Stimulated activated CD8-positive, alpha-beta memory T cell treated with anti-CD3 and anti-CD28 coated beads, Interleukin-2, amount 100 ng/mL, for 1 hour (primary cell): Measurements from ENCODE around the gene TMA7.

Source experiments
- DNase-seq, 2 donors: peaks; one replicate each; pipeline ENCODE4 v3.0.0-alpha.2; 2020; ENCODE audit warnings: low read depth in 2 of 2

Gene TMA7

GRCh38 chr3:48423241-48423882 is 16.7 kb upstream of the TMA7 start:
- DNase-seq, result no peak

GRCh38 chr3:48423883-48424695 is 16.0 kb upstream of the TMA7 start:
- DNase-seq, result no peak

- DNase-seq, result no peak
Observed at GRCh38 chr3:48425281-48425812, 14.7 kb upstream of the TMA7 start.

- DNase-seq, result no peak
Observed at GRCh38 chr3:48426401-48426909, 13.6 kb upstream of the TMA7 start.

DNA sequence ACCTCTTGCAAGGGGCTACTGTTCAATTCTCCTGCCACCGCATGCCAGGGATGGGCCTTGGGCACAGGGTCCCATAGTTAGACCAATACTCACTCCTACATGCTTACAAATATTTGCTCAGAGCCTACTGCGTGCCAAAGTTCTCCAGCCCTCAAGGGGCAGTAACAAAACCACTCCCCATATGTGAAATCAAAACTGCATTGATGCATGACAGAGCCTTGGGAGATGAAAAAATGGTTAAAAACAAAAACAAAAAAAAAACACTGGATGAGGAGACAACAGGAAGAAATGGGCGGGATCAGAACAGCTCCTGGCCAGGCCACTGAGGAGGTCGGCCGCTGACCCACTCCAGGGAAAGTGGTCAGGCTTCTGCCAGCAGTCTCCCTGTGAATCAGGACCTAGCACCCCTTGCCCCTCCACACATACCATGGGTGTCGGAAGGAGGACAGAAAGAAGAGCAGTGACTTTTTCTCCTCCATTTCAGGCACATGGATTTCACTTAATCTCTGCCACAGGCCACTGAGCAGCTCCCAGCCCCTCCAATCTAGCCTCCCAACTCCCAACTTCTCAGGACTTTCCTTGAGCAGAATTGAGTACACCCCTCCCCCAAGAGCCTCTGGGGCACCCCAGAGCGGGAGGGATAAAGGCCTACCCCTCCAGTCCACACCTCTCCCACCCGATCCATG is 13.0 kb upstream of the TMA7 start:
- no peak for DNase-seq

DNA sequence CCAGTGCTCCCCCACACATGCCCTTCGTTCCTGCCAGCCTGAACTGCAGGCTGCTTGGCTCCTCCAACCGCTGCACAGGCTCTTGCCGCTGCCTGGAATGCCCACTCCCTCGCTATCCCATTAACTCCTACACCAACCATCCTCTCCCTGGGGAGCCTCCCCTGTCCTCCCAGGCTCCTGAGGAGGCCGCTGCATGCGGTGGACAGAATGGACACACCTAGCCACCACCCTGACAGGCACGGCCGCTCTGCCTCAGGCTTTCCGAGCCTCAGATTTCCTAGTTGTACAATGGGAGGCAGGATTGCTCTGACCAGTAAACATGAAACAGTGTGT is 12.5 kb upstream of the TMA7 start:
- no peak for DNase-seq

- no peak for DNase-seq
Observed at GRCh38 chr3:48428088-48428571, 11.9 kb upstream of the TMA7 start.

GRCh38 chr3:48428572-48429316 is 11.3 kb upstream of the TMA7 start:
- DNase-seq, result no peak

- DNase-seq, result peak; percentile 26 to 46
Observed at GRCh38 chr3:48429317-48429959, 10.6 kb upstream of the TMA7 start.

GRCh38 chr3:48429960-48430707 is 9.9 kb upstream of the TMA7 start, which contains the start of gene PLXNB1:
Gene PLXNB1, minus strand, starts transcription at chr3:48430086. Its CDS starts 5,475 bp downstream, at chr3:48424611.
- no peak for DNase-seq

GRCh38 chr3:48430708-48431101 is 9.4 kb upstream of the TMA7 start:
- DNase-seq, result no peak

DNA sequence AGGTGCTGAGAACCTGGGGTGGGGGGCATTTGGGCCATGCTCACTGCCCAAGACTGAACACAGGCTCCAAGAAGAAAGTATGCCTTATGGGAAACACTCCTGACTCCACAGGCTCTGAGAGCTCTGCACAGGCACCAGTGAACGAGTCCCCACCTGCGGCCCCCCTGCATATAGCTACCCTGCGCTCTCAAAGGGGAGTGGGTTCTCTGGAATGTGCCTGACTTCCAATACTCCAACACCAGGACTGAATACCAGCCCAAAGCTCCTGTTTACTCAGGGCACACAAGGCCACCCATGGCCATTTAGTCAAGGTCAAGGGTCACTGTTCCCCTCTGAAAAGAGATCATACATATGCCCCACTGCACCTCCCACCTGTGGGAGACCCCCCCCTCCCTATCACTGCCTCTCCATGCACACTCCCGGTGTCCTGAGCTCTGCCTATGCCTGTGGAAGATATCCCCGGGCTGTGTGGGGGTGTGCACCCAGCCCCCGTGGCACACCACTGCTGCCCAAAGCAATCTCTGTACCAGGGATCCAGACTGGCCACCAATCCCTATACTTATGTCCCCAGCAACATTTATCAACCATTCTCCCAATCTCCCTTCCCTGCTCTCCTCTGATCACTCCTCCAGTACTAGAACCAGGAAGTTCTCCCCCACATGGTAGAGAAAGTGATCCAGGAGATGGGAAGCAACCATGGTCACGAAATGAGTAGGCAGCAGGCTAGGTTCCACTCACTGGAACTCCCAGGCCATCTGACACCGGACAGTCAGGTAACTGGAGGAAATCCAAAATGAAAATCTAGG is 8.6 kb upstream of the TMA7 start:
- no peak for DNase-seq

DNA sequence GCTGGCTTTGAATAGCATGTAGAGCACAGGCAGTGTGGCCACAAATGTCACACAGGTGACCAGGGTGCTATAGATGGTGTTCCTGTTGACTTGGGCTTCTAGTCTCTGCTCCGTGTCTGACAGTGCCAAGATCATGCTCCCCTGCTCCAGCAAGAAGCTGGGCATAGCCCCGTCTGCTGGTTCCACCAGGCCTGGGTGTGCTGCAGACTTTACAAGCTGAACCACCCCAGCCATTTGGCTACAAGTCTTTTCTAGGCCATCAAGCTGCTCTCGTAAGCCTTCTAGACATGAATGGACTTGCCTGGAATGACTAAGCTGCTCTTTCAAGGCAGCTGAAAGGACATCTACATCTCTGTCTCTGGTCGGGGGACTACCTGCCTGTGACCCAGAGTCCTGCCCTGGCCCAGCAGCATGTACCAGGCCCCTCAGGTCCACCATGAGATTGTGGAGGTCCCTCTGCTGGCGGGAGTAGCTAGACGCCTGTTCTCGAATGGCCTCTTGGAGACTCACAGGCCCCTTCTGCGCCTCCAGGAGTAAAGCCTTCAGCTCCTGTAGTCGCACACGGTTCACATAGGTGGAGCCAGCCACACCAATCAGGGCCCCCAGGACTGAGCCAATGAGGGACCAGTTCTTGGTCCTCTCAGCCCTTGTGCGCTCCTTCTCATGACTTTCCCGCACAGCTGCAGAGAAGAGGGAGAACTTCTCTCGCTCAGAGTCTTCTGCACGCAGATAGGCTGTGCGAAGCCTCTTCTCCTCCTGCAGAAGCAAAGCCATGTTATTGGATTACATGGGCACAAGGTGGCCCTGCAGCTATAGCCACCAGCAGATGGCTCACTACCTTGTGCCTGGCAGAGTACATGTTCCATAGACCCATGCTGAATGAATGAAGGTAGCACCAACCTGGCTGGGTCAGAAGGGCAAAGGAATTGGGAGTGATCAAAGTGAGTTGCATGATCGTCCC is 7.4 kb upstream of the TMA7 start:
- no peak for DNase-seq

DNA sequence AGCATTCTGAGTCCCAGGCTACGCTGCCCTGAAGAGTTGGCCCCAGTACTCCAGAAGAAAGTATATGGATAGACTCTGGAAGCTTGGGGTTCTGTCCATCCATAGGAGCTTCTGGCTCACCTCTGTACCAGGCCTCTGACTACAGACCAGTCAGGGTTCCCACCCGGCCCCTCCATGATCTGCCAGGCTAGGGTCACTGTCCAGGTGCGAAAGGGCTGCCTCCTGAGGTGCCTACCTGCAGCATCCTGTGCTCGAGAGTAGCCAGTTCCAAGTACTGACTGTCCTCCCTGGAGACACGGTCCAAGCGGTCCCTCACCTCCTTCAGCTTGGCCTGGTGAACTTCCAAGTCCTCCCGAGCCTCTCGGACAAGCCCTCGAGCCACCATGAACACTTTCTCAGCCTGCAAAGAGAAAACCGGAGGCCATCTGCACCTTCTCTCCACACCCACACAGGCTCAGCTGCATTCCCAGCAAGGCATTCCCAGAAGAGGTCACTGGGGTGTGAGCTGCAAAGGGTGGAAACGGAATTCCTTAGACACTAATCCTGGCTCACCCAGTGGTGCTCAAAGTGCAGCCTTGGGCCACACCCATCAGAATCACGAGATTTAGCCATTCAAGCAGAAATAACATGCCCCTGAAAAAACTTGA is 6.5 kb upstream of the TMA7 start:
- no peak for DNase-seq

GRCh38 chr3:48434591-48435222 is 5.3 kb upstream of the TMA7 start:
- DNase-seq, result no peak

- DNase-seq, result no peak
Observed at GRCh38 chr3:48435223-48435595, 4.8 kb upstream of the TMA7 start.

DNA sequence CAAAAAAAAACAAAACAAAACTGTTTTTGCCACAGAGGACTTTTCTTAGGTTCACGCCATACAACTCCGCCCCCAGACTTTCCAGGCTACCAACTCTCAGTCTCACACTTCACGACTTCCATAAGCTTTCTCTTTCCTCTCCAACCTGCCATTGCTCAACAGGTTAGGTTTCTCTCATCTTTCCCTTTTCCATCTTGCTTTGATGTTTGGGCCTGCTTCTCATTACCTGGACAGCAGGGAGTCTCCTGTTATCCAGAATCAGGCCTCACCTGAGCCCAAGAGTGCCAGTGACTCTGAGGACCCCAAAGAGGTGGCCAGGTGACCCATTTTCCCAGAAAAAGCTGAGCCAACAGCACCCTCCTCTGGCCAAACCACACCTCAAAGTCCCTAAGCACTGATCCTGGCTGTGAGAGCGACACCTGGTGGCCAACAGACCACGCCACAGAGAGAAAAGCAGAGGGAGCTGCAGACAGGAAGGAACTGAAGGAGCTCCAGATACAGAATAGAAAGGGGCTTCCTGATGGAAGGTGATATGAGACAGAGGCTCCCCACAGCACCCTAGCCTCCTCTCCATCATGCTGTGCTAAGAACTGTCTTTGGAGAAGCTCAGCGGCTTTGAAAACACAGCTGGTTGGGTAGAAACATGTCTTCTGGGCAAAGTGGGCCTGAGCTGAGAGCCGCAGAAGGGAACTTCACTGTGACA is 4.1 kb upstream of the TMA7 start:
- DNase-seq, result peak; percentile 71 to 77
